ENCODE results near the gene CT45A10.
"Not testable (repeated sequence)": the region's sequence is repeated elsewhere in the genome, so short reads cannot be mapped to it uniquely, and the experiment has no call there.

The CT45A10 gene, protein sequence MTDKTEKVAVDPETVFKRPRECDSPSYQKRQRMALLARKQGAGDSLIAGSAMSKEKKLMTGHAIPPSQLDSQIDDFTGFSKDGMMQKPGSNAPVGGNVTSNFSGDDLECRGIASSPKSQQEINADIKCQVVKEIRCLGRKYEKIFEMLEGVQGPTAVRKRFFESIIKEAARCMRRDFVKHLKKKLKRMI

GRCh38 chrX:135893294-135893817 is at the start of gene CT45A10, which contains the start of gene SAGE1:
TSS of gene CT45A10 (minus strand) at chrX:135893444. CDS start at chrX:135885344, 8,100 bp downstream.
TSS of gene SAGE1 (plus strand) at chrX:135893716. CDS start at chrX:135896243, 2,527 bp downstream.
- H3K4me3 ChIP-seq (ENCODE audit: low read length) = no peak within 1 kb of the TSS
- DNase-seq (ENCODE audit: low read depth) = no peak
- TF ChIP-seq, protein P1, sequence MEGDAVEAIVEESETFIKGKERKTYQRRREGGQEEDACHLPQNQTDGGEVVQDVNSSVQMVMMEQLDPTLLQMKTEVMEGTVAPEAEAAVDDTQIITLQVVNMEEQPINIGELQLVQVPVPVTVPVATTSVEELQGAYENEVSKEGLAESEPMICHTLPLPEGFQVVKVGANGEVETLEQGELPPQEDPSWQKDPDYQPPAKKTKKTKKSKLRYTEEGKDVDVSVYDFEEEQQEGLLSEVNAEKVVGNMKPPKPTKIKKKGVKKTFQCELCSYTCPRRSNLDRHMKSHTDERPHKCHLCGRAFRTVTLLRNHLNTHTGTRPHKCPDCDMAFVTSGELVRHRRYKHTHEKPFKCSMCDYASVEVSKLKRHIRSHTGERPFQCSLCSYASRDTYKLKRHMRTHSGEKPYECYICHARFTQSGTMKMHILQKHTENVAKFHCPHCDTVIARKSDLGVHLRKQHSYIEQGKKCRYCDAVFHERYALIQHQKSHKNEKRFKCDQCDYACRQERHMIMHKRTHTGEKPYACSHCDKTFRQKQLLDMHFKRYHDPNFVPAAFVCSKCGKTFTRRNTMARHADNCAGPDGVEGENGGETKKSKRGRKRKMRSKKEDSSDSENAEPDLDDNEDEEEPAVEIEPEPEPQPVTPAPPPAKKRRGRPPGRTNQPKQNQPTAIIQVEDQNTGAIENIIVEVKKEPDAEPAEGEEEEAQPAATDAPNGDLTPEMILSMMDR (IDR thresholded peaks at IDR 0.05; ENCODE audit: insufficient read depth, low read depth, low read length, missing control alignments) = no peak

DNA sequence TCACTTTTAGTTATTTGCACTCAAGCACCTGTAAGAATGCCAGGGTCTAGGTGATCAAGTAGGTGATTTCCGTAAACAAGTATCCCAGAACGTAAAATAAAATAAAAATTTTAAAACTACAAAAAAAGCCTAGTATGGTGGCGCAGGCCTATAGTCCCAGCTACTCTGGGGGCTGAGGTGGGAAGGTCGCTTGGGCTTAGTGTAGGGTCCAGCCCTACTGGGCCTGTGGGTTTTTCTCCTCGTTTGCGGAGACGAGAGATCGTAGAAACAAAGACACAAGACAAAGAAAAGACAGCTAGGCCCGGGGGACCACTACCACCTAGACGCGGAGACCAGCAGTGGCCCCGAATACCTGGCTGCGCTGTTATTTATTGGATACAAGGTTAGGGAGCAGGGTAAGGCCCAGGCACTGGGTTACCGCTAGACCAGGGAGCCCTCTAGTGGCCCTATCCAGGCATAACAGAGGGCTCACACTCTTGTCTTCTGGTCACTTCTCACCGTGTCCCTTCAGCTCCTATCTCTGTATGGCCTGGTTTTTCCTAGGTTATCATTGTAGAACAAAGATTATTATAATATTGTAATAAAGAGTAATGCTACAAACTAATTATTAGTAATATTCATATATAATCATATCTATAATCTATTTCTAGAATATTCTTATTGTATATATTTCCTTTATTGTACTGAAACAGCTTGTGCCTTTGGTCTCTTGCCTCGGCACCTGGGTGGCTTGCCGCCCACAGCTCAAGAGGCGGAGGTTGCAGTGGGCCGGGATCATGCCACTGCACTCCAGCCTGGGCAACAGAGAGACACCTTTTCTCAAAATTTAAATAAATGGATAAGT is 38.6 kb upstream of the CT45A10 start:
- TF ChIP-seq, protein P1 (IDR thresholded peaks at IDR 0.05; ENCODE audit: insufficient read depth, low read depth, low read length, missing control alignments) = peak; percentile 72
- DNase-seq (ENCODE audit: low read depth) = peak; percentile 46
- H3K4me3 ChIP-seq (ENCODE audit: low read length) = no peak overlapping the region

- H3K4me3 ChIP-seq (ENCODE audit: low read length) = no peak overlapping the region
- TF ChIP-seq, protein P1 (IDR thresholded peaks at IDR 0.05; ENCODE audit: insufficient read depth, low read depth, low read length, missing control alignments) = no peak
Observed at GRCh38 chrX:135927897-135928296, 34.7 kb upstream of the CT45A10 start.

DNA sequence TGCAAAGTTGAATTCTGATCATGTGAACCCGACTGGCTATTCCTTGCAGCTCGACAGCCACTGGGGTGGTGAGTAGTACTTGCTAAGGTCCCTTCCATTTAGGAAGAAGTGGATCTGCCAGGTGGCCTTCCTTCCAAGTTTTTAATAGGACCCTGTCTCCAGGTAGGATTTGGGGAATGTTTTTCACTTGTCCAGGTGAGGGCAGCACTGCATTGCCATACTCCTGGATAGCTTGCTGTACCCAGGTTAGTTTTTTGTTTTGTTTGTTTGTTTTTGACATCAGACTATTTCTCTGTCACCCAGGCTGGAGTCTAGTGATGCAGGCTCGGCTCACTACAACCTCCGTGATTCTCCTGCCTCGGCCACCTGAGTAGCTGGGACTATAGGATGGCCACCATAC is 30.1 kb upstream of the CT45A10 start:
- no peak overlapping the region for H3K4me3 ChIP-seq (ENCODE audit: low read length)
- peak; percentile 17 for DNase-seq (ENCODE audit: low read depth)
- TF ChIP-seq, protein P1 (IDR thresholded peaks at IDR 0.05; ENCODE audit: insufficient read depth, low read depth, low read length, missing control alignments) = peak; percentile 50

More at GRCh38 chrX:135927897-135928296, 34.7 kb upstream of the CT45A10 start:
- no peak for DNase-seq (ENCODE audit: low read depth)

DNA sequence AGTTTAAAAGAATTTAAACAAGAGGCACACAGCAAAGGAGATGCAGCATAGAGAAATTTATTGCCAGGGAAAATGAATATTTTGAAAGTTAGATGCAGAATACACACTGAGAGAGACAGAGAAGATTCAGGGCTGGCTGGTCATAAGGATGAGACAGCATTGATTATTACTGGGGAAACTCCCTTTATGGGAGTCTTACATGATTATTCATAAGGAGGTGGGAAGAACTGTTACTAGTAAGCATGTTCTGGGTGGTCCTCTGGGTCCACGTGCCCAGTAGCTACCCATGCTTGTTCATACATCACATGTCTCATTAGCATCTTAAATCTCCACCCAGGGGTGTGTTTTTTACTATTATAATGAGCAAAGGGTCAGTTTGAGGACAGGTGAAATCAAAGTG is 27.3 kb upstream of the CT45A10 start:
- DNase-seq (ENCODE audit: low read depth); H3K4me3 ChIP-seq (ENCODE audit: low read length): not testable (repeated sequence)

DNA sequence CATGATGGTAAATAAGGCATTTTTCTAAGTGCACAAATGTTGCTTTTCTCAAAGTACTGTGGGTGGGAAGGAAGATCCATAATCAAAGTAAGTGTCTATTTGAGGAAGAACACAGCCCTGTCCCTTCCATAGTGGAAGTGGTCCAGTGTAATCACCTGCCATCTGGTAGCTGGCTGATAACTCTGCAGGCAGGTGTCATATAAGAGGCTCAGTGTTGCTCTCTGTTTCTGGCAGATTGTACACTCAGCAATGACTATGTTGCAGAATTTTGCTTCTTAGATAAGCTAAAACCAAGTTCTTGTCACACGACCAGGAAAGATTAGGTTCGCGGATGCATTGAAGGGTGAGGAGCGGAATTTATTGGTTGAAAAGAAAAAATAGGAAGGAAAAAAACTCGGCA is 21.2 kb upstream of the CT45A10 start:
- no peak for DNase-seq (ENCODE audit: low read depth)
- H3K4me3 ChIP-seq (ENCODE audit: low read length) = no peak overlapping the region
- TF ChIP-seq, protein P1 (IDR thresholded peaks at IDR 0.05; ENCODE audit: insufficient read depth, low read depth, low read length, missing control alignments) = no peak

DNA sequence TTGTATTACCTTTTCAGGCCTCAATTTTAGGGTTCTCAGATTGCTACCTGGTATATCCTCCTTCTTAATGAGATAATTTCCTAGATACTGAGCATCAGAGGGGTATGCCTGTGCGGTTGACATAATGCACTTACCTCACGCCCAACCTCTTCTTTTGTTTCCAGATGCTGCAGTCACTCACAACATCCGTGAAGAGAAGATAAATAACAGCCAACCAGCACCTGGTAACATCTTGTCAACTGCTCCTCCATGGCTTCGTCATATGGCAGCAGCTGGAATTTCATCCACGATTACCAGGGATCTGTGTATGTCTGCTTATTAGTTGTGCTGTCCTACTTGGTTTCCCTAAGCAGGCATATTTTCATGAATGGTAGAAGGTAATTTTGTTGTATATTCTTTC is 17.0 kb upstream of the CT45A10 start:
- no peak for DNase-seq (ENCODE audit: low read depth)
- TF ChIP-seq, protein P1 (IDR thresholded peaks at IDR 0.05; ENCODE audit: insufficient read depth, low read depth, low read length, missing control alignments) = no peak
- H3K4me3 ChIP-seq (ENCODE audit: low read length) = no peak overlapping the region
